Measurements from ENCODE around the gene FOXO3.

- TF ChIP-seq POLR2A (IDR thresholded peaks at IDR 0.05): no peak
- no peak for TF ChIP-seq CTCF (IDR thresholded peaks at IDR 0.05)
- no peak for TF ChIP-seq EP300 (IDR thresholded peaks at IDR 0.05; ENCODE audit: low read depth)
- TF ChIP-seq POLR2AphosphoS5 (IDR thresholded peaks at IDR 0.05): no peak
Measured at GRCh38 chr6:108669673-108670072, 109.0 kb downstream of the FOXO3 start.
